ENCODE measurements around the gene KCTD4.

KCTD4 gene

DNA sequence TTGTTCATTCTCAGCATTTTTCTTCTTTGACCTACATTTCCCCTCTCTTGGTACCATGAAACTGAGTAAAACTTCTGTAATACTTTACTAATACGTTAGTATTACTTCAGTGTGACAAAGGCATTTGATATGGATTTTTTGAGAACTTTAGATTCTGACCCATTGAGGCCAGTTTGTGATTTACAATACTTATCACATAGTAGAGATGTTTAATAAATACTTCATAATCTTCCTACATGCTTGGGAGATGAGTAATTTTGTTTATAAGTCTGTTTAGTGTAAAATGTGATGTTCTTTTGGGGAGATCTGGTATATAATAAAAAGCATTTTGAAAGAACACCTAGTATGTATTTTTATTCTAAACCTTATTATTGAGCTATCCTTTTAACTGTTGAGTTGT is 50.9 kb downstream of the KCTD4 start:
- Histone ChIP-seq H3K27ac (no peak overlapping the region), H3K79me2 (ENCODE audit: insufficient read depth, low read depth) (no peaks in the 10 kb centered on the region), H3K27me3 (ENCODE audit: insufficient read depth, low read depth) (no peaks in the 10 kb centered on the region), H4K20me1 (ENCODE audit: insufficient read depth) (no peaks in the 10 kb centered on the region), H3K4me2 (no peak overlapping the region), H3K36me3 (ENCODE audit: insufficient read depth) (no peaks in the 10 kb centered on the region), H3K9ac (no peak overlapping the region), H2AFZ (ENCODE audit: low read depth) (no peak overlapping the region), H3K4me1 (ENCODE audit: low read depth, poor library complexity, severe bottlenecking) (no peaks in the 10 kb centered on the region), H3K4me3 (IDR thresholded peaks at IDR 0.05; ENCODE audit: insufficient read depth, low read depth, low read length) (no peak overlapping the region)
- TF ChIP-seq, protein P1, sequence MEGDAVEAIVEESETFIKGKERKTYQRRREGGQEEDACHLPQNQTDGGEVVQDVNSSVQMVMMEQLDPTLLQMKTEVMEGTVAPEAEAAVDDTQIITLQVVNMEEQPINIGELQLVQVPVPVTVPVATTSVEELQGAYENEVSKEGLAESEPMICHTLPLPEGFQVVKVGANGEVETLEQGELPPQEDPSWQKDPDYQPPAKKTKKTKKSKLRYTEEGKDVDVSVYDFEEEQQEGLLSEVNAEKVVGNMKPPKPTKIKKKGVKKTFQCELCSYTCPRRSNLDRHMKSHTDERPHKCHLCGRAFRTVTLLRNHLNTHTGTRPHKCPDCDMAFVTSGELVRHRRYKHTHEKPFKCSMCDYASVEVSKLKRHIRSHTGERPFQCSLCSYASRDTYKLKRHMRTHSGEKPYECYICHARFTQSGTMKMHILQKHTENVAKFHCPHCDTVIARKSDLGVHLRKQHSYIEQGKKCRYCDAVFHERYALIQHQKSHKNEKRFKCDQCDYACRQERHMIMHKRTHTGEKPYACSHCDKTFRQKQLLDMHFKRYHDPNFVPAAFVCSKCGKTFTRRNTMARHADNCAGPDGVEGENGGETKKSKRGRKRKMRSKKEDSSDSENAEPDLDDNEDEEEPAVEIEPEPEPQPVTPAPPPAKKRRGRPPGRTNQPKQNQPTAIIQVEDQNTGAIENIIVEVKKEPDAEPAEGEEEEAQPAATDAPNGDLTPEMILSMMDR (conservative IDR thresholded peaks at IDR 0.05; ENCODE audit: low read depth, low read length) = no peak

DNA sequence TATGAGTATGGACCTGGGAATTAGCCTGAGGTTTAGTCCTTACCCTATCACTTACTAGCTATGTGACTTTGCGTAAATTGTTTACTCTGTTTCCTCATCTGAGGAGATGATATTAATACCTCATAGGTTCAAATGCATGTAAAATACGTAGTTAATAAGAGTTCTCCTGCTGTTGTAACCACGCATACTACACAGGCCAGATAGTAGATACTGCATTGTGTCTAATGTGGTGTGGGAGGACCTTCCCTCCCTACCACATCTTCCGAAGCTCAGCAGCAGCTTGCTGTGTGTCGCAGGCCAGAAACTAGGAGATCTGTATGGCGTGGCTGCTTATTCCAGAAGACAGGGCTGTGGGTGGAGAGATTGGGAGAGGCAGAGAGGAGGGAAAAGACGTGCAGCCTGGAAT is 57.5 kb downstream of the KCTD4 start:
- Histone ChIP-seq H2AFZ (ENCODE audit: low read depth) (no peak overlapping the region), H3K36me3 (ENCODE audit: insufficient read depth) (no peaks in the 10 kb centered on the region)

More for the DNA sequence above, 57.5 kb downstream of the KCTD4 start:
- TF ChIP-seq, protein P1 (conservative IDR thresholded peaks at IDR 0.05; ENCODE audit: low read depth, low read length) = no peak
- Histone ChIP-seq H3K4me1 (ENCODE audit: low read depth, poor library complexity, severe bottlenecking) (no peaks in the 10 kb centered on the region), H3K27ac (no peak overlapping the region), H3K9ac (no peak overlapping the region), H3K4me3 (IDR thresholded peaks at IDR 0.05; ENCODE audit: insufficient read depth, low read depth, low read length) (no peak overlapping the region), H3K4me2 (no peak overlapping the region), H3K27me3 (ENCODE audit: insufficient read depth, low read depth) (no peaks in the 10 kb centered on the region), H3K79me2 (ENCODE audit: insufficient read depth, low read depth) (0 out of 2 replicates have a peak, but pooled peaks cover 7% of the 10 kb centered on the region), H4K20me1 (ENCODE audit: insufficient read depth) (no peaks in the 10 kb centered on the region)

Data from KMS-11 (cell line).